ENCODE measurements around the gene TRPM3. TPM values are rescaled to one million over a fixed set of nuclear protein-coding genes. Genes with fewer than 3 reads are reported as not detected.

Gene TRPM3
- total RNA-seq, 2 experiments from 2014 or later: not detected

GRCh38 chr9:70941191-70941590 is 180.2 kb downstream of the TRPM3 start:
- Mint-ChIP-seq H3K4me1 (no peaks in the 10 kb centered on the region), H3K9me3 (no peaks in the 10 kb centered on the region), H3K36me3 (no peaks in the 10 kb centered on the region), H3K27ac (no peak overlapping the region), H3K4me3 (no peak overlapping the region), H3K27me3 (peaks cover 2% of the 10 kb centered on the region)
- POLR2A ChIA-PET: no interaction called here
- DNase-seq: no peak
- ATAC-seq (ENCODE audit: low read depth): no peak

GRCh38 chr9:70940605-70941004 is 180.8 kb downstream of the TRPM3 start:
- H3K27ac Mint-ChIP-seq: no peak overlapping the region
- DNase-seq (no peak), ATAC-seq (ENCODE audit: low read depth) (no peak)
- POLR2A ChIA-PET: no interaction called here
- no peaks in the 10 kb centered on the region for H3K27me3 Mint-ChIP-seq
- no peaks in the 10 kb centered on the region for H3K4me1 Mint-ChIP-seq
- no peaks in the 10 kb centered on the region for H3K9me3 Mint-ChIP-seq
- H3K36me3 Mint-ChIP-seq: no peaks in the 10 kb centered on the region
- H3K4me3 Mint-ChIP-seq: no peak overlapping the region

DNA sequence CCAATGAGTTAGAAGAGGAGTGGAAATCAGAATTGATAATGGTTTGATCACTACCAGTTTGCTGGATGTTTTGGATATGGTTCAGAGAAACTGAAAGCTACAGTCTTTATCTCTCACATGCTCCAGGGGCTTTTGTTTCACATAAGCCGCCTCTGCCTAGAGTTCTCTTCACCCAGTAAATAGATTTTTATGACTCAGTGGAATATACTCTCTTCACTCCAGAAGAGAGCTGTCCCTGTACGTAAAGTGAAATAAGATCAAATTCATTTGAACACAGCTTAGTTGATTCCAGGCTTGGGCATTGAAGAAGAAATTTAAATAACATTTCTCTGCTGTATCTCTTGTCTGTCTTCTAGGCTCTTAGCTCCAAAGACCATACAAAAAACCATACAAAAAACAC is 184.9 kb downstream of the TRPM3 start:
- ATAC-seq (ENCODE audit: low read depth) (no peak), DNase-seq (no peak)
- POLR2A ChIA-PET: no interaction called here

GRCh38 chr9:70935856-70936255 is 185.6 kb downstream of the TRPM3 start:
- Mint-ChIP-seq H3K36me3 (no peaks in the 10 kb centered on the region), H3K4me1 (no peaks in the 10 kb centered on the region), H3K4me3 (no peak overlapping the region), H3K27me3 (no peaks in the 10 kb centered on the region), H3K27ac (no peak overlapping the region), H3K9me3 (no peaks in the 10 kb centered on the region)
- ATAC-seq (ENCODE audit: low read depth) (no peak), DNase-seq (no peak)
- POLR2A ChIA-PET: no interaction called here

More for the DNA sequence above, 184.9 kb downstream of the TRPM3 start:
- Mint-ChIP-seq H3K9me3 (no peaks in the 10 kb centered on the region), H3K4me1 (no peaks in the 10 kb centered on the region), H3K27me3 (no peaks in the 10 kb centered on the region), H3K4me3 (no peak overlapping the region), H3K27ac (no peak overlapping the region), H3K36me3 (no peaks in the 10 kb centered on the region)

DNA sequence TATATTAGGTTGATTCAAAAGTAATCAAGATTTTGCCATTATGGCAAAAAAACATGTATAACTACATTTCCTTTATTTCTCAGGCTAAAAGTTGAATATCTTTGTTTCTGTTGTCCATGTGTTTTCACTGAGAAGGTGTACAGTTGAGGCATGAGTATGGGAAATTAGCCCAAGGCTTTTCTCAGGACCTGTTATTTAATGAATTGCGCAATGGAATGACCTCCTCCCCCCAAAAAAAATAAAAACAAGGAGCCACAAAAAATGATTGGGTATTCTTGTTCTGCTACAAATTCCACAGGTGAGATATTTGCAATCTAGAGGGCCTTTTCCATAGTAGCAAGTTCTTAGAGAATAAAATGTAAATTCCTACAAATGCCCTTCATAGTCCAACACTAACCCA is 186.8 kb downstream of the TRPM3 start:
- Mint-ChIP-seq H3K27me3 (no peaks in the 10 kb centered on the region), H3K9me3 (no peaks in the 10 kb centered on the region), H3K36me3 (no peaks in the 10 kb centered on the region), H3K4me1 (no peaks in the 10 kb centered on the region), H3K27ac (no peak overlapping the region), H3K4me3 (no peak overlapping the region)
- POLR2A ChIA-PET: no interaction called here
- ATAC-seq (ENCODE audit: low read depth) (no peak), DNase-seq (no peak)

GRCh38 chr9:70933321-70933720 is 188.1 kb downstream of the TRPM3 start:
- POLR2A ChIA-PET: no interaction called here
- no peaks in the 10 kb centered on the region for H3K9me3 Mint-ChIP-seq
- H3K27ac Mint-ChIP-seq: no peak overlapping the region
- no peaks in the 10 kb centered on the region for H3K36me3 Mint-ChIP-seq
- ATAC-seq (ENCODE audit: low read depth): no peak
- no peaks in the 10 kb centered on the region for H3K4me1 Mint-ChIP-seq
- no peak for DNase-seq
- H3K4me3 Mint-ChIP-seq: no peak overlapping the region
- H3K27me3 Mint-ChIP-seq: no peaks in the 10 kb centered on the region

- no peaks in the 10 kb centered on the region for H3K9me3 Mint-ChIP-seq
- no peak for DNase-seq
- no peak overlapping the region for H3K4me3 Mint-ChIP-seq
- no peaks in the 10 kb centered on the region for H3K36me3 Mint-ChIP-seq
- no peaks in the 10 kb centered on the region for H3K27me3 Mint-ChIP-seq
- H3K4me1 Mint-ChIP-seq: no peaks in the 10 kb centered on the region
- H3K27ac Mint-ChIP-seq: no peak overlapping the region
- POLR2A ChIA-PET: no interaction called here
- ATAC-seq (ENCODE audit: low read depth): no peak
Measured at GRCh38 chr9:70932097-70932496, 189.3 kb downstream of the TRPM3 start.

- no peaks in the 10 kb centered on the region for H3K36me3 Mint-ChIP-seq
- no peaks in the 10 kb centered on the region for H3K27me3 Mint-ChIP-seq
- H3K9me3 Mint-ChIP-seq: no peaks in the 10 kb centered on the region
- H3K4me3 Mint-ChIP-seq: no peak overlapping the region
- POLR2A ChIA-PET: no interaction called here
- H3K27ac Mint-ChIP-seq: no peak overlapping the region
- H3K4me1 Mint-ChIP-seq: no peaks in the 10 kb centered on the region
- DNase-seq: no peak
- no peak for ATAC-seq (ENCODE audit: low read depth)
Measured at GRCh38 chr9:70927530-70927929, 193.9 kb downstream of the TRPM3 start.

GRCh38 chr9:70924895-70925547 is 196.4 kb downstream of the TRPM3 start:
- POLR2A ChIA-PET: no interaction called here
- Mint-ChIP-seq H3K27ac (no peak overlapping the region), H3K4me3 (no peak overlapping the region), H3K9me3 (no peaks in the 10 kb centered on the region), H3K27me3 (no peaks in the 10 kb centered on the region), H3K36me3 (no peaks in the 10 kb centered on the region), H3K4me1 (no peaks in the 10 kb centered on the region)
- DNase-seq (no peak), ATAC-seq (ENCODE audit: low read depth) (peak; percentile 39)

DNA sequence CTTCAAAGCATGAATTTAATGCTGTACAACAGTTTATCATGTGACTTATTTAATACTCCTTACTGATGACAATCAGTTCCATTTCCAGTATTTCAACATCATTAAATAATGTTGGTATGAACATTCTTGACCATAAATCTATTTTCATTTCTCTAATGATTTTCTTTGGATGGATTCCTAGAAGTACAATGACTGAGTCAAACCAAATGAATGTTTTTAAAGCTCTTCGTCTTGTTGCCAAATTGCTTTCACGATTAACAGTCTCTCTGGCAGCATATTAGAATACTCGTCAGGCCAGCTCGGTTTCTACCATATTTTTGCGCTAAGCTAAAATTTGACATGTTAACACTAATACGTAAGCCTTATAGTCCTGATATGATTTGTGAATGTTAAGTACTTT is 197.0 kb downstream of the TRPM3 start:
- Mint-ChIP-seq H3K4me3 (no peak overlapping the region), H3K36me3 (no peaks in the 10 kb centered on the region), H3K4me1 (no peaks in the 10 kb centered on the region), H3K27ac (no peak overlapping the region), H3K9me3 (no peaks in the 10 kb centered on the region), H3K27me3 (no peaks in the 10 kb centered on the region)
- no peak for ATAC-seq (ENCODE audit: low read depth)
- no peak for DNase-seq
- POLR2A ChIA-PET: no interaction called here

DNA sequence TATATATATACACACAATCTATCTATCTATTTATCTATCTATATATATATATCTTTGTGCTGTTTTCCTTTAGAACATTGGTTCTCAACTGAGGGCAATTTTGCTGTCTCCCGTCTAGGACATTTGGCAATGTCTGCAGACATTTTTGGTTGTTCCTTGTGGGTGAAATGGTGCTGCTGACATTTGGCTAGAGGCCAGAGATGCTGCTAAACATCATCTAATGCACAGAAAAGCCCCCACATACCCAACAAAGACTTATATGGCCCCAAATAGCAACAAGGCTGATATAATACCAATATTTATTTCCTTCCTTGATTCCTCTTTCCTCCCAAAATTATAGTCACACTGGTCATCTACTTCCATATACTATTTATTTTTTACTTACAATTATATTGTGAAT is 197.5 kb downstream of the TRPM3 start:
- Mint-ChIP-seq H3K36me3 (no peaks in the 10 kb centered on the region), H3K4me1 (no peaks in the 10 kb centered on the region), H3K27ac (no peak overlapping the region), H3K4me3 (no peak overlapping the region), H3K9me3 (no peaks in the 10 kb centered on the region), H3K27me3 (no peaks in the 10 kb centered on the region)
- POLR2A ChIA-PET: no interaction called here
- DNase-seq: no peak
- no peak for ATAC-seq (ENCODE audit: low read depth)

DNA sequence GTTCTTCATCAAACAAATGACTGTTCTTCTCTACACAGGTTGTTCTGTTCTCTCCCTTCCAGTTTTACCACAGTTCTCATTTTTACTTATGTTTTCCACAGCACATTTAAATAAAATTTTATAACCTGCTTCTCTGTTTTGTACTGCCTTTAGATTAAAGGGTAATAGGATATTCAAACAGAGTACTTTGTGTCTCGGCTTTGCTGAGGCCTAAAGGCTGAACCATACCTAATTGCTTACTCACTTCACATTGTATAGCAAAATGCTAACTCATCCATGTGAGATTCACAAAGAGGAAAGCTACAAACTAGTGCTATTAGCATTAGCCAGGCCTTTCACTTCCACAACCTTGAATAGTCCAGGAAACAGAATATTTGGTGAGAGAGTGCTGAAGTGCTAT is 200.3 kb downstream of the TRPM3 start:
- H3K36me3 Mint-ChIP-seq: no peaks in the 10 kb centered on the region
- no peaks in the 10 kb centered on the region for H3K27me3 Mint-ChIP-seq
- H3K27ac Mint-ChIP-seq: no peak overlapping the region
- DNase-seq (no peak), ATAC-seq (ENCODE audit: low read depth) (no peak)
- POLR2A ChIA-PET: no interaction called here
- H3K4me3 Mint-ChIP-seq: no peak overlapping the region
- no peaks in the 10 kb centered on the region for H3K9me3 Mint-ChIP-seq
- no peaks in the 10 kb centered on the region for H3K4me1 Mint-ChIP-seq

DNA sequence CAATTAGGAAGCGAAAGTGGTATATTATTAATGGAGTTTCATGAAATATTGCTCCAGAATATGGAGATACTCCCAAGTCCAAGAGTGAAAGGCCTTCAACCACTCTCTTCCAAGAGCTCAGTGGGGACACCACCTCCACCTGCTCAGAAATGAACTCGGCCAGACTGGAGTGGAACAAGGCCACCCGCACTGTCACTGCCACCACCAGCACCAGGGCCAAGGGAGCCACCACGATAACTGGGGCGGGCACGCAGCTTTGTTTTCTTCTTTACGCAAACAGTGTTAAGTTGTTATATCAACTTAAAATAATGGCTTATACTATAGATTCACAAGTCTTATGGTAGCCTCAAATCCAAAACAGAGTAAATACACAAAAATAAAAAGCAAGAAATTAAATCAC is 204.1 kb downstream of the TRPM3 start:
- no peak overlapping the region for H3K27ac Mint-ChIP-seq
- no peaks in the 10 kb centered on the region for H3K36me3 Mint-ChIP-seq
- H3K4me3 Mint-ChIP-seq: no peak overlapping the region
- H3K4me1 Mint-ChIP-seq: no peaks in the 10 kb centered on the region
- no peak for DNase-seq
- H3K27me3 Mint-ChIP-seq: no peaks in the 10 kb centered on the region
- no peak for ATAC-seq (ENCODE audit: low read depth)
- no peaks in the 10 kb centered on the region for H3K9me3 Mint-ChIP-seq
- POLR2A ChIA-PET: no interaction called here

DNA sequence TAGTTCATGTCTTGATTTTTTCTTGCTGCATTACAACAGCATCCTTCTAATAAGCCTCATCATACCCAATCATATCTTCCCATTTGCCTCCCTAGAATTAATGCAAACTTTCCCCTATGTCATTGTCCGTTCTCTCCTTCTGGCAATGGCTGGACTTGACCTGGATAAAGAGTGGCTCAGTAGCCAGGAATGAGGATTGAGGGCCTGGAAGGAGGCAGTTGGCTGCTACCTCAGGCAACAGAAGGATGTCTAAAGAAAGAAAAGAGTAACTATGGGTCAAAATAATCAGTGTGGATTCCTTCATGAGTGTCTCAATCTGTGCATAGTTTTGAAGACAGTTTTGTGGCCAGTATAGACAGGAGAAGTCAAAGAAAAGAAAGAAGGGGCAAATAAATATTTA is 209.6 kb downstream of the TRPM3 start:
- POLR2A ChIA-PET: no interaction called here
- no peak for DNase-seq
- H3K36me3 Mint-ChIP-seq: no peaks in the 10 kb centered on the region
- H3K9me3 Mint-ChIP-seq: no peaks in the 10 kb centered on the region
- no peaks in the 10 kb centered on the region for H3K4me1 Mint-ChIP-seq
- H3K27ac Mint-ChIP-seq: no peak overlapping the region
- no peak for ATAC-seq (ENCODE audit: low read depth)
- peaks cover 4% of the 10 kb centered on the region for H3K27me3 Mint-ChIP-seq
- H3K4me3 Mint-ChIP-seq: no peak overlapping the region

- Mint-ChIP-seq H3K36me3 (no peaks in the 10 kb centered on the region), H3K27ac (no peak overlapping the region), H3K4me1 (no peaks in the 10 kb centered on the region), H3K27me3 (peaks cover 4% of the 10 kb centered on the region), H3K4me3 (no peak overlapping the region), H3K9me3 (no peaks in the 10 kb centered on the region)
- DNase-seq (no peak), ATAC-seq (ENCODE audit: low read depth) (no peak)
- POLR2A ChIA-PET: no interaction called here
Measured at GRCh38 chr9:70910598-70910997, 210.8 kb downstream of the TRPM3 start.

All from activated naive CD8-positive, alpha-beta T cell treated with anti-CD3 and anti-CD28 coated beads, Interleukin-2, amount 10 ng/mL, durations not matched to agents 7 days and 5 days (primary cell).